Stimulated activated CD8-positive, alpha-beta memory T cell treated with anti-CD3 and anti-CD28 coated beads, Interleukin-4, amount 100 ng/mL, for 24 hours (primary cell): ENCODE results near the gene LYRM4.
"Not testable (repeated sequence)": the region's sequence is repeated elsewhere in the genome, so short reads cannot be mapped to it uniquely, and the experiment has no call there.

Experiments
- DNase-seq: peaks from one replicate; pipeline ENCODE4 v3.0.0-alpha.2; 2020; ENCODE audit warnings: low read depth

The LYRM4 gene

DNA sequence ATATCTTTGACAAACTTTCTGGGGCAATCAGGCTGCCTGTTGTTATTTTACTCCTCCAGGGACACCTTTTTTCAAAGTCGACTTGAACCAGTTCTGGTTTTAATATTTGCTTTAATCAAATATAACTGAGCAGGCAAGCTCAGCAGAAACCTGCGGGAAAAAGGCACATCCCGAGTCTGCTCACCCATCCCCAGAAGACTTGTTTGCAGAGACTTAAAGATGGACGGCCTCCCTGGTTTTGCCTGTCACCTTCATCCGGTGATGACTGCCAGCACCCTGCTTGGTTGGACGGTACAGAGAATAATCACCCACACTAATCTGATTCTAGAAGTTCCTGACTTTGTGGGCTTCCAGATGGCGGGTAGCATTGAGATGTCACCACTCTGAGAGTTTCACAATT, 138.8 kb downstream of the LYRM4 start:
- no peak for DNase-seq

DNA sequence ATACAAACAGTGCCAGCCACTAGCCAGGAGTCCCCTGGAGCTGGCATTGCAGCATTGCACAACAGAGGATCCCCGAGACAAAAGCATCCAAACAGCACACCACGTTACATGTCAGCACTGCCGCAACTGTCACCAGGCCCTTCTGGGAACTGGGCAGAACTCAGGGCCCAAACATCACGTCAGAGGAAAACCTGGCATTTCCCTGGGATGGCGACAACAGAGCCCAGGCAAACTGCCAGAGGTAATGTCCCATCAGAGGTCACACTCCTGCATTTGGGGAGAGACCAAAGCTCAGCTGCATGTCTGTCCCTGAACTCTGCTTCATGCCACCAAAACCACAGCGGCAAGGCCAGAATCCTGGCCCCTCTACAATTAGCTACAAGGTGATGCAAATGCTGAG, 139.3 kb downstream of the LYRM4 start:
- no peak for DNase-seq

DNA sequence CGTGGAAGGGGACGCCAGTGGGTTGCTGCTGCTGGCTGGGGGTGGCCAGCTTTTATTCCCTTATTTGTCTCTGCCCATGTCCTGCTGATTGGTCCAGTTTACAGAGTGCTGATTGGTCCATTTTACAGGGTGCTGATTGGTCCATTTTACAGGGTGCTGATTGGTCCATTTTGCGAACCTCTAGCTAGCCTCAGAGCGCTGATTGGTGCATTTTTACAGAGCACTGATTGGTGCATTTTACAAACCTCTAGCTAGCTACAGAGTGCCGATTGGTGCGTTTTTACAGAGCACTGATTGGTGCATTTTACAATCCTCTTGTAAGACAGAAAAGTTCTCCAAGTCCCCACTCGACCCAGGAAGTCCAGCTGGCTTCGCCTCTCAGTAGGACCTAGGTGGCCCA, 140.2 kb downstream of the LYRM4 start:
- DNase-seq, result not testable (repeated sequence)

DNA sequence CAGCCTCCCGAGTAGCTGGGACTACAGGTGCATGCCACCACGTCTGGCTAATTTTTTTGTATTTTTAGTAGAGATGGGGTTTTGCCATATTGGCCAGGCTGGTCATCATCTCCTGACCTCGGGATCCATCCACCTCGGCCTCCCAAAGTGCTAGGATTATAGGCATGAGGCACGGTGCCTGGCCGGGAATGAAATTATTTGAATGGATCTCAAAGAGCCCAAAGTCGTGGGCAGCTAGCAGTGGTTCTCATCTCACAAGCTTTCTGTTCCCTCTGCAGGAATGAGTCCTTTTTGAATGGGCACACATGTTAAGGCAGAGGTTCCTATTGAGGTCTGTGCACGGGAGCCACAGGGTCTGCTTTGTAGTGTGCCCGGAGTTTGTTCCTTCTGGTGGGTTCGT, 140.7 kb downstream of the LYRM4 start:
- DNase-seq, result no peak

DNA sequence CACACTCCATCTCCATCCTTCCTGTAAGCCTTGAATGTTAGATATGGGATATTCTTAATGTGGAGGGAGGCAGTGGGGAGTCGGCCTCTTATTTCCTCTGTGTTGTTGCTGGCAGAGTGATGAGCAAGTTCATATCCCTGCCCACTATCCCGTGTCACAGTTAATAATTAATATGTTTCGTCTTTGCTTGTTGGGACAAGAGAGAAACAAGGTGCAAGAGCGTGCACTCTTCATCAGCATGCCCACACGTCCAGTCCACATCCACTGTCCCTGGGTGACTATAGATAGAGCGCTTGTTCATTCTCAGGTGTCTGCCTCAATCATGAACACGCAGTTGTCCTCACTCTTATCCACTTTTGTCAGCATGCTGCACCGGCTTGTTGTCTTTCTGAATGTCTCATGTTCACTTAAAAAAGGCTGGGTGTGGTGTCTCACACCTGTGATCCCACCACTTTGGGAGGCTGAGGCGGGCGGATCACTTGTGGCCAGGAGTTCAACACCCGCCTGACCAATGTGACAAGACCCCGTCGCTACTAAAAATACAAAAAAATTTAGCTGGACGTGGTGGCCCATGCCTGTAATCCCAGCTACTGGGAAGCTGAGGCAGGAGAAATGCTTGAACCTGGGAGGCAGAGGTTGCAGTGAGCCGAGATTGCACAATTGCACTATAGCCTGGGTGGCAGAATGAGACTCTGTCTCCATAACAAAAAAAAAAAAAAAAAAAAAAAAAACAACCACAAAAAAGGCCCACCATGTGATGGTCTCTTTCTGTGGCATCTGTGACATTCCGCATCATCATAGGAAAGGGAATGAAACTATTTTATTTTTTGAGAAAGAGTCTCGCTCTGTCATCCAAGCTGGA, 141.4 kb downstream of the LYRM4 start:
- no peak for DNase-seq

DNA sequence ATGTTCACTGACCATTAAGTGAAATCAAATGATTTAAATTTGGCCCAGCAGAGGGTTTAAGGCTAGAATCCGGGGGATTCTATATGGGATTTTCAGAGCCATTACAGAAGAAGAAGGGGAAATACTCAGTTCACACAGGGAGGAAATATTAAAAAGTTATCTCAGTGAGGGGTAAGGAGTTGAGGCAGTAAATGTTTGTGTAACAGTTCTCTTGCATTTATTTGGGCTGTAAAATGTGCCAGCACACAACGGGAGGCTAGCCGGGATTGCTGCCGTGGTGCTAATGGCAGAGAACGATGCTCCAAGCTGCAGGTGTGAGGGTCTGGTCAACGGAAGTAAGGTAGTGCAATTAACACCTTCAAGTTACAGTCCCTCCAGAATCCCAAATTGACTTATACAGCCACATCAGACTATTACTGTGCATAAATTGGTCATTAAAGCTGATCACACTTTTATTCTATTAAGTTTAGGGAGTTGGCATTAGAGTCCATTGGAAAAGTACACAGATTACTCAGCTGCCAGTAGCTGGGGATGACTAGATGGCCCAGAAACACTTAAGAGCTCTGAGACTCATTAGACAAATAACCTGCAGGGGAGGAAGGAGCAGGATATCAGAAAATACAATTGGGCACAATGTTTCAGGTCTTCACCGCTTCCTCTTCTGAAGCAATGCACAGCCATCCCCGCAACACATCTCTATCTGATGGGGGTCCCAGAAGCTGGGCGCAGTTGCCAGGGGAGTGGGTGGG, 144.3 kb downstream of the LYRM4 start:
- no peak for DNase-seq

DNA sequence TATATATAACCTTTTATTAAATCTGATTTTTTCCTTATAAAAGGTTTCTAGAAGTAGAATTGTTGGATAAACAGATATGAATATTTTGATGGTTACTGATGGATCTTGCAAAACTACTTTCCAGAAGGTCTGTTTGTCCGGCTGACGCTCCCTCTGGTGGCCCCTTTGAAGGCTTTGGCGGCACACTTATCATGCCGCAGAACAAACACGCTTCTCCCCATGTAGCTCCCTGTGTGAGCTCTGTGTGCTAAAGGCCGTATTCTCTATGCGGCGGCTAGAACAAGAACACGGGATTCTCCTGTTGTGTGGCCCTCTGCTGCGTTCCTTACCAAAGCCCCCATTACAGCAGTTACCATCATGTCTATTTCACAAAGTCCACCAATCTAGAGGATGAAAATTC, 145.6 kb downstream of the LYRM4 start:
- DNase-seq, result no peak

DNA sequence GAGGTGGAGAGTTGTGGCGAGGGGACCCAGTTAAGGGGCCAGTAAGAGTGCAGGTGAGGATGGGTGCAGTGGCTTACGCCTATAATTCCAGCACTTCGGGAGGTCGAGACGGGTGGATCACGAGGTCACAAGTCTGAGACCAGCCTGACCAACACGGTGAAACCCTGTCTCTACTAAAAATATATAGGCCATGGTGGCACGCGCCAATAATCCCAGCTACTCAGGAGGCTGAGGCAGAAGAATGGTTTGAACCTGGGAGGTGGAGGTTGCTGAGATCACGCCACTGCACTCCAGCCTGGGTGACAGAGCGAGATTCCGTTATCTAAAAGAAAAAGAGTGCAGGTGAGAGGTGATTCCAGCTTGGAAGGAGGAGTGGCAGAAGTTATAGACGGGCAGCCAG, 147.7 kb downstream of the LYRM4 start:
- DNase-seq, result no peak

DNA sequence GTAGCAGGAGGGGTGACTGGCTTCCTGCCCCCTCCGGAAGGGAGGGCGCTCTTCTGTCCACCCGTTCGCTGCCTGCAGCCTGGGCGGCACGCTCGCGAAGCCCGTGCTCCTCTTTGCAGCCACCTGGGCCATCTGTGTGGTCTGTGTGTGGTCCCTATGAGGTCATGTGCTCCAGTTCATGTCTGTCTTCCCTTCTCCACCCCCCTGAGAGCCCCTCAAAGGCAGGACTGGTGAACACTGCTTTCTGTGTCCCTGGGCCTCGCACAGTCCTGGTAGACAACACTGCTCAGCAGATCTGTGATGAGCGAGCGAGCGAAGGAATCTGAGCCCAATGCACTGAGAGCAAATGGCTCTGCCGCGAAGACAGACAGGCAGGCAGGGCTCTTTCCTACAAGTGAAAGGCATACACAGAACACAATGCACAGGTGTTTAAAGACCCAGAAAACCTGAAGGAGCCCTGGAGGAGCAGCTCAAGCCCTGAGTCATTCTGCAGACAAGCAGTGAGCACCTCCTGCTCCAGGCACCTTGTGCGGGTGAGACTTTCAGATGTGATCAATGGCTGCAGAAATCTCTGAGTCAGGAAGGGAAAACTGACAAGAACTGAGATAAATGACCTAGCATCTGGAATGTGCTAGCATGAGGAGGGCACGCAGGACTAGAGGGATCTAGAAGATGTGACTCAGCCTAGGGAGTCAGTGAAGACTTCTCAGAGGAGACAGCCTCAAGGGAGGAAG, 148.5 kb downstream of the LYRM4 start:
- DNase-seq, result no peak

DNA sequence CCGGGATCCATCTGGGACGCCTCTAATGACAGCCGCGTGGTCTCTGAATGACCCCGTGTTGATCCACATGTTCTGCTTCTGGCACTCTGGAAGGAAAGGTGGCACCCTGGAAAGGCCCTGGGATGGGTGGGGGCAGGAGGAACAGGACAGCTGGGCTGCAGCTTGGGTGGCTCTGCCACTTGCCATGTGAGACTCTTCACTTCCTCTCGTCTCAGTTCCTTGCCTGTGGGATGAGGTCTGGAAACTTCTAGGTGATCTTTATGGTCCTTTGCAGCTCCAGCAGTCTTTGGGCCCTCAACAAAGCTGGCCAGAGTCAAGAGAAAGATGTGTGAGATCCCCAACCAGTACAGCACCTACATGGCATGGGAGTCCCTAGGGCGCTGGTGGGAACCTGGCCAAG, 149.1 kb downstream of the LYRM4 start:
- DNase-seq, result no peak

DNA sequence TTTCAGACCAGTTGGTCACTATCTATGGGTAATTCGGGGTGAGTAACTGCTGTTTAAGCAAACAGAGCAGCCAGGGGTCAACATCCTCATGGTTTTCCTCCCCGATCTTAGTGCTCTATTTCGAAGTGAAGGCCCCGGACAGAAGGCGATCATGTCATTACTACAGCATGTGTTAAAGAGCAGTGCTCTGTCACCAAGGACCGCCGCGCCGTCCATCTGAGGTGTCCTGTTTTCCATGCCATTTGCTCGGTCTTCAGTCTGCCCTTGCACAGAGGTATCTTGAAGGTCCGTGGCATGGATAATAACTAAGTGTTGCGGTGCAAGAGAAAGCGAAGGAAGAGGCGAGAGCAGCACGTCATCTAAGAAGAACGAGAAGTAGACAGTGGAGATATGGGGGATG, 150.5 kb downstream of the LYRM4 start:
- no peak for DNase-seq

DNA sequence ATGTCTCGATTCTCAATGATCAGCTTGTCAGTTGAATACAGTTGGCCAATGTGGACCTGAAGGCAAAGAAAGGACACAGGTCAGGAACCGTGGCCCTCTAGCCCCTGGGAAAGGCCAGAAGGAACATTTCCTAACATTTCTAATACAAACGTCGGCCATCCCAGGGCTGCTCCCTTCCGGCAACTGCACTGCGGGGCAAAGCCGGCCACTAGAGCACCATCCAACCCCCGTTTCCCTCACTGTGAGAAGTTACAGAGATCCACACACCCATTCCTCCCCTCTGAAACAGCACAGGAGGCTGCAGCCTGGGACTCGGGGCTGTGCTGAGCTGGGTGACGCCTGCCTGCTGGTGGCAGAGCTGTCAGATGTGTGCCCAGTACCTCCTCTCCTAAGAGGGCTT, 151.3 kb downstream of the LYRM4 start:
- DNase-seq, result no peak

DNA sequence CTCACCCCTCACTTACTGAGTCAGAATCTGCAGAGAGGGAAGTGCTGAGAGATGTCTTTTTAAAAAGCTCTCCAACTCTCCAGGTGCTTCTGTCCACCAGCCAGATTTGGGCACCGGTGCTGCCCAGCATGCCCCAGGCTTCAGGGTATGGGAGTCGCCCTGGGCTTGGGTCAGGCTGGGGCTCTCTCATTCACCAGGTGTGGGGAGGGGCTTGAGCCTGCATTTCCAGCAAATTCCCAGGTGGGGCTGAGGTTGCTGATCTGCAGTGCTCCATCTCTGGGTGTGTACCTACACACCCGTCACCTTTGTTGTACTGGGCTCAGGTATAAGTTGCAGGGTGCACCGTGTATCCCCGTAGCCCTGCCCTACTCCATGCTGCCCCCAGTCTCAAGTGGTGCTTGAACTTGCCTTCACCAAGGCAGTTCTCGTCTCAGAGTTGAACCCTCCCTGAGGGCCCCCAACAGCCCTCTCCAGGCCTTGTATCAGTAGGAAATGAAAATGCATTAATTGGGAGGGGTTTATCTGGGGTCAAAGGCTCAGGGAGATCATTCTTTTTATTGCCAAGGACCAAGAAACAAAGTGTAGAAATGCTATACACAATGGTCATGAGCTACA, 152.1 kb downstream of the LYRM4 start:
- no peak for DNase-seq

DNA sequence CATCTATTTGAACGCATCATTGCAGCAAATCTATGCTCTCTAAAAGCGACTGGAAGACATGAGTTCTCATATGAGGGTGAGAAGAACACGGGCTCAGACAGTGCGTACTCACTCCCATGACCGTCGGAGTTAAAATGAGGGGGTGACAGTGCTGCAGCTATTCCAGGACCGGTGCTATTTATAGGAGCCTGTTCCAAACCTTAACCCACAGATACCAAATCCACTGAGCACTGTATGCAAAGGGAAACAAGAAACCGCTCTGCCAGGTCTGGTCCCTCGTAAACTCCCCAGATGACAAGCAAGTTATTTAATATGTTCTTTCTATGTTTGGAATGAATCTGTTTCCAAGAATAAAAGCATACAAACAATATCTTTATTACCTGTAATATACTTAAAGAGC, 152.7 kb downstream of the LYRM4 start:
- no peak for DNase-seq

DNA sequence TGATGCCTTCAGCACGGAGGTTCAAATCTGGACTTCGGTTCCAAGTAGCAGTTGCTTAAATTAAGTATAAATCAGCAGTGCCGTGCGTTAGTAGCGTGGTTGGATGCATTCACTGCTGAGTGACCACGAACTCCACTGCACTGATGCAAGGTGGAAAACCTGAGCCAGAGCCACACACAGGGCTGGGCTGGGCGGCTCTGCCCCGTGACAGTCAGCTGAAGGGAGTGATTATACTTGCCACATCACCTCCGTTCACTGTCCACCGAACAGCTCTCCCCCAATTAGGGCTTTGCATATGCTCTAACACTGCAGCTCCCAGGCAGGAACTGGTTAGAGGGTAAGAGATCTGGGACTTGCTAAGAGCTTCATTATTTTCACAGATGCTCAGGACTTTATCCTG, 153.4 kb downstream of the LYRM4 start:
- DNase-seq, result no peak

DNA sequence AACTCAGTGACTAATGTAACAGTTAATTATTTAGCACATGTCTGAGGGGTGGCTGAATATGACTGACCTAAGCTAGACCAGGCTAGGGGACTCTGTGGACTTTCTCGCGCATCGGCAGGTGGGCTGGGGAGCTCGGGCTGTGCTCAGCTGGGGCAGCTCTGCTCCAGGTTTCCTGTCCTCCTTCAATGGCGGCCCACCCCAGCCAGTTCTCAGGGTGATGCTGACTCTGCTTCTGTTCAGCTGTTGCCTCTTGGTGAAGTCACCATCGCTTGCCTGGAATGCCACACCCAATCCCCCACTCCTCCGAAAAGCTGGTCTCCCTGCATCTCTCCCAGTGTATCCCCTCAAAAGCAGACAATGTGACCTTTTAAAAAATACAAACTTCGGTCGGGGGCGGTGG, 155.6 kb downstream of the LYRM4 start:
- no peak for DNase-seq

DNA sequence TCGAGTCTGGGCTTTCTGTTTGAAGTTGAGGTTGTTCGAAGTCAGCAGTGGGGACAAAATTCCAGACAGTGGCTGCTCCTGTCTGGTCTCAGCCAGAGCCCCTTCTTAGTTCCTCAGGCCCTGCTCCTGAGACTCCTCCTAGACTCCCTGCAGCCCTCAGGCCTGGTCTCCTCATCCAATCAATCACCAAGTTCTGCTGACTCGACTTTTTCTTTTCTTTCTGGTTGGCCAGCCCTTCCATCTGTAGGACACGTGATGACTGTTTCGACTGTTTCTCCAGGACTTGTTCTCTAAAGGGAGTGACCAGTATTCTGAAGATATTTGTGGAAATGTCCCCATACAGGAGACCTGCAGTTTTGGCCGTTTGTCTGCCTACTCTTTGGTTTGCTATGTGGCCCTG, 156.1 kb downstream of the LYRM4 start:
- DNase-seq, result no peak

DNA sequence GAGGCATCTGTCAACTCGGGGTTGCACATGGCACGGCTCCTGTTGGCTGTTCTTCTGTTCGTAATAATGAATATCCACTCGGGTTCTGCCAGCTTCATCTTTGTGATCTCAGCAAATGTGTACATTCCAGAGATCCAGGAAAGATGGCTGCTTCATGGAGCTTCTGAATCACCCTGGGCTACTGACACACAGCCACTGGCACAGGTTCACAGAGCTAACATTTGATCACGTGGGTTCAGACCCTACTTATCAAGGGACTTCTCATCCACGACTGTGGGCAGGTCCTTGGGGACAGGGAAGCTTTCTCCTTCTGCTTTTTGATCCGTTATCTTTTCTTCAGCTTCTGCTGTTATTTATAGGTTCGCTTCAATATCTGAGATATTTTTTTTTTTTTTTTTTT, 157.5 kb downstream of the LYRM4 start:
- DNase-seq, result no peak

DNA sequence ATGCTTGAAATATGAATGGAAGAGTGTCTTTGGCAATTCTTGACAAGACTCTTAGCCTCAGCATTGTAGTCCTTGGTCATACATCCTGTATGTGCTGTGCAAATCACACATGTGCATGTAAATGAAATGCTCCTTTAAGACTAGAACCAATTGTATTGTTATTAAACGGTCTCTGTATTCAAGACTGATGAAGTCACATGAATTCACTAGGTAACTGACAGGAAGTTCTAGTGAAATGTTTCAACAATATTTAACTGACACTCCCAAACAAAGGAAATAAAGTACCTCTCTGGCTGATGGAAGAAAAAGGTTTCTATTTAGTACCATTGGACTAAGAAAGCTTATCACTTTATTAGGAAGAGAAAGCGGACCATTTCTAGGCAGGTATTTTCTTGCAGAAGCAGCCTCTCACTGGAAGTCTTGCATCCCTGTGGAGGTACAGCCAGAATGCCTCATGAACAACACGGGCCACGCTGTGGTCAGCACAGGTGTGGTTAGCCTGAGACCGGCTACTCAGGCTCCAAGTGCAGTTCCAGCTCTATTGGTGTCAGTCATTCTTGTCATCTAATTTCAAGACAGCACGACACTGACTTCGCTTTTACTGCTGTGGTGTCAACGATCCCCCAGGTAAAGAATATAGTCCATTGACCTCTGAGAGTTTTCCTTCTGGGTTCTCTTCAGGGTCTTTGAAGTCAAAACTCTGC, 158.3 kb downstream of the LYRM4 start:
- DNase-seq, result no peak

DNA sequence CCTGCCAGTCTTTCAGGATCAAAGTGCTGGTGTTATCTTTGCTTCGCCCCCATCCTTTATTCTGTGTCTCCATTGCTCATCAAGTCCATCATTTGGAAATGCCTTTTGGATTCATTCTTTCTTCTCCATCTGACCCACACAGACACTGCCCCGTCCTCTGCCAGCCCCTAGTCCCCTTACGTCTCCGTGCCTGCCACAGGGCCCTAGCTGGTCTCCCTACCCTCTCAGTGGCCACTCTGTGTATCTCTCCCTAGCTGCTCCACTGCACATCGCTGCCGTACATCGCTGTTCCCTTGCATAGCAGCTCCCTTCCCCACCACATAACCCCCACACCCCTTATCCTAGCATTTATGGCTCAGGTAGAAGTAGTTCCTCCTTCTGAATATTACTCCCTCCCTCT, 159.9 kb downstream of the LYRM4 start:
- DNase-seq, result no peak

DNA sequence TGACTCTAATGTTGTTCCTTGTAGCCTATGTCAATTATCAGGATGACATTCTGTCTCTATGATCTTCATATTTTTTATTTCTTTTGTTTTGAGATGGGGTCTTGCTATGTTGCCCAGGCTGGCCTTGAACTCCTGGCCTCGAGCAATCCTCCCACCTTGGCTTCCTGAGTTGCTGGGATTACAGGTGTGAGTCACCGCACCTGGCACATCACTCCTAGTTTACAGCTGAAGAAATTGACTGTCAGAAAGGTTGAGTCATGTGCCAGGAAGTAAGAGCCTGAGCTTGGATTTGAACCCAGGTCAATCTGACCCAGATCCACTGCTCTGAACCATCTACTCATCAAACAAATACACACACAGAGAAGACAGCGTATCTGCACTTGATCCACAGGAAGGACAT, 161.2 kb downstream of the LYRM4 start:
- no peak for DNase-seq
